Psoas muscle (tissue), 8 donors: ENCODE measurements around the gene CIROP. TPM values are rescaled to one million over a fixed set of nuclear protein-coding genes. Genes with fewer than 3 reads are reported as not detected.

Experiments
- ATAC-seq, 4 donors: fragments of 200-7000 bp; cut with Tn5 transposase; one replicate each; pipeline ENCODE4 v1.9.1; 2020; ENCODE audit warnings: moderate library complexity in 3 of 4, mild to moderate bottlenecking in 2 of 4
- DNase-seq, 2 donors: peaks; one replicate each; pipeline ENCODE4 v3.0.0-alpha.2; 2020
- H3K27ac ChIP-seq: fragments of 200-600 bp; one replicate; pipeline ENCODE4 v1.8.0; 2022
- H3K27me3 ChIP-seq, 3 donors: fragments of 200-600 bp in 1 of 3; one replicate each; pipeline versions ENCODE4 v1.6.1 to v1.8.0; 2013 to 2022; ENCODE audit warnings: low read length in 2 of 3, mild to moderate bottlenecking in 2 of 3, moderate library complexity in 1 of 3; ENCODE audit not compliant: insufficient read depth in 3 of 3
- H3K36me3 ChIP-seq, 2 donors: fragments of 200-600 bp in 1 of 2; one replicate each; pipeline versions ENCODE4 v1.6.1 to v1.8.0; 2013 to 2022; ENCODE audit warnings: low read depth in 1 of 2, mild to moderate bottlenecking in 1 of 2, moderate library complexity in 1 of 2; ENCODE audit not compliant: insufficient read depth in 1 of 2
- H3K4me1 ChIP-seq: fragments of 200-600 bp; one replicate; pipeline ENCODE4 v1.8.0; 2022
- H3K4me3 ChIP-seq: fragments of 200-600 bp; one replicate; pipeline ENCODE4 v1.8.0; 2022; ENCODE audit warnings: mild to moderate bottlenecking
- H3K9me3 ChIP-seq: fragments of 200-600 bp; one replicate; pipeline ENCODE4 v1.8.0; 2022
- WGBS, 3 donors: extraction: QIAGEN DNeasy Blood & Tissue Kit; methylation state at CpG; one replicate each; pipeline versions ENCODE4 v1.1.6 to v1.1.7; 2013; 5-methylcytosine and 5-hydroxymethylcytosine counted together
- intact Hi-C, 2 donors: fragments of 100-400 bp; cut with DNase I; formaldehyde crosslinking; loops; one replicate each; pipeline versions ENCODE4 v1.11.0 to v1.14.2; 2022
- polyA plus RNA-seq, 3 donors: library from polyadenylated mRNA; stranded (reverse); fragments of 200-250 nt; gene quantifications; one replicate each; pipeline ENCODE4 v1.2.3, GENCODE V29; 2013
- total RNA-seq, 4 donors: library from RNA; stranded (reverse); fragmentation: NEBNext Ultra II Directional in 2 of 4; extraction: Animal tissue kit (Norgen Biotek cat#: 25700) in 2 of 4; gene quantifications; one replicate each; pipeline versions ENCODE4 v1.2.1 to v1.2.4, GENCODE V29; 2021 to 2023
- TF ChIP-seq, protein P1 (sequence below): fragments of 200-600 bp; IDR thresholded peaks from one replicate; pipeline ENCODE4 v1.8.0; 2022; ENCODE audit warnings: antibody characterized with exemption
- donor health status: healthy with polysubstance abuse.
- donor health status: DM: no; HTN: no; CAD: no; lungs with moderate emphysema.
- donor health status: Bipolar disorder and iron deficiency.
- donor health status: healthy.
- donor health status: DM: yes; HTN: yes; CAD: no.
- donor health status: DM: no; HTN: no; CAD: no.
- donor health status: DM: no; HTN: no; CAD: no.
- donor health status: DM: yes; HTN: yes; CAD: no.

The CIROP gene
- total and polyA plus RNA-seq, 7 donors = 0.03 TPM; not detected in 6

DNA sequence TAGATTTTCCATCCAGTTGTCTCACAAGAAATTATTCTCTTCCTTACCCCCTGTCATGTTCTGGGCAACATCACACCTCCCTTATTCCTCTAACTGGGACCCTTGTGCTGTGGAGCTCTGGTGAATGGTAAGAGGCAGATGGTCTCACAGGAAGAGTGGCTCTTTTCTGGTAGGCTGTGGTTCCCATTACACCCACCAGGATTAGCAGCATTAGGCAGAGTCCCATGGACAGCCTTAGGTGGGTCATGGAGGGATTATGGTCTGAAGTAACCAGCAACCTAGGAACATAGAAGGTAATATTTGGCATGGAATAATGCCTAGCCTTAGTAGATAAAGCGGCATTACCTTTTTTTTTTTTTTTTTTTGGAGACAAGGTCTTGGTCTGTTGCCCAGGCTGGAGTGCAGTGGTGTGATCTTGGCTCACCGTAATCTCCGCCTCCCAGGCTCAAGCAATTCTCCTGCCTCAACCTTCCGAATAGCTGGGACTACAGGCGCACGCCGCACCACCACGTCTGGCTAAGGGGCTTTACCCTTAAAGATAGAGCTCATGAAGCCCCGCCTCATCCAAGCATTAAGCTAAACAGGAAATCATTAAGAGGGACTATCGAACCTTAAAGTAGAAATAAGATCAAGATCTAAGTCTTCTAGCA is 5.5 kb downstream of the CIROP start:
- Histone ChIP-seq H3K36me3 (peaks cover 0 to 24% of the 10 kb centered on the region in 2 donors), H3K4me1 (peaks cover 14% of the 10 kb centered on the region), H3K27ac (no peak overlapping the region), H3K4me3 (no peak overlapping the region), H3K27me3 (no peaks in the 10 kb centered on the region), H3K9me3 (no peaks in the 10 kb centered on the region)
- no peak for DNase-seq
- 88 to 93% (median 89%) methylated on average over 10 of the region's 10 CpGs for WGBS, 3 donors
- intact Hi-C loops = no loop called here
- ATAC-seq = no peak
- TF ChIP-seq, protein P1, sequence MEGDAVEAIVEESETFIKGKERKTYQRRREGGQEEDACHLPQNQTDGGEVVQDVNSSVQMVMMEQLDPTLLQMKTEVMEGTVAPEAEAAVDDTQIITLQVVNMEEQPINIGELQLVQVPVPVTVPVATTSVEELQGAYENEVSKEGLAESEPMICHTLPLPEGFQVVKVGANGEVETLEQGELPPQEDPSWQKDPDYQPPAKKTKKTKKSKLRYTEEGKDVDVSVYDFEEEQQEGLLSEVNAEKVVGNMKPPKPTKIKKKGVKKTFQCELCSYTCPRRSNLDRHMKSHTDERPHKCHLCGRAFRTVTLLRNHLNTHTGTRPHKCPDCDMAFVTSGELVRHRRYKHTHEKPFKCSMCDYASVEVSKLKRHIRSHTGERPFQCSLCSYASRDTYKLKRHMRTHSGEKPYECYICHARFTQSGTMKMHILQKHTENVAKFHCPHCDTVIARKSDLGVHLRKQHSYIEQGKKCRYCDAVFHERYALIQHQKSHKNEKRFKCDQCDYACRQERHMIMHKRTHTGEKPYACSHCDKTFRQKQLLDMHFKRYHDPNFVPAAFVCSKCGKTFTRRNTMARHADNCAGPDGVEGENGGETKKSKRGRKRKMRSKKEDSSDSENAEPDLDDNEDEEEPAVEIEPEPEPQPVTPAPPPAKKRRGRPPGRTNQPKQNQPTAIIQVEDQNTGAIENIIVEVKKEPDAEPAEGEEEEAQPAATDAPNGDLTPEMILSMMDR = no peak

- H3K27ac ChIP-seq = no peak overlapping the region
- TF ChIP-seq, protein P1 = no peak
- ATAC-seq (no peak), DNase-seq (no peak)
- H3K27me3 ChIP-seq = no peaks in the 10 kb centered on the region
- no peak overlapping the region for H3K4me3 ChIP-seq
- peaks cover 2 to 33% of the 10 kb centered on the region in 2 donors for H3K36me3 ChIP-seq
- H3K4me1 ChIP-seq = peaks cover 22% of the 10 kb centered on the region
- no peaks in the 10 kb centered on the region for H3K9me3 ChIP-seq
- 64 to 76% (median 75%) methylated on average over 7 of the region's 7 CpGs for WGBS, 3 donors
- intact Hi-C loops = no loop called here
Measured at GRCh38 chr14:23097786-23098185, 7.0 kb downstream of the CIROP start.

DNA sequence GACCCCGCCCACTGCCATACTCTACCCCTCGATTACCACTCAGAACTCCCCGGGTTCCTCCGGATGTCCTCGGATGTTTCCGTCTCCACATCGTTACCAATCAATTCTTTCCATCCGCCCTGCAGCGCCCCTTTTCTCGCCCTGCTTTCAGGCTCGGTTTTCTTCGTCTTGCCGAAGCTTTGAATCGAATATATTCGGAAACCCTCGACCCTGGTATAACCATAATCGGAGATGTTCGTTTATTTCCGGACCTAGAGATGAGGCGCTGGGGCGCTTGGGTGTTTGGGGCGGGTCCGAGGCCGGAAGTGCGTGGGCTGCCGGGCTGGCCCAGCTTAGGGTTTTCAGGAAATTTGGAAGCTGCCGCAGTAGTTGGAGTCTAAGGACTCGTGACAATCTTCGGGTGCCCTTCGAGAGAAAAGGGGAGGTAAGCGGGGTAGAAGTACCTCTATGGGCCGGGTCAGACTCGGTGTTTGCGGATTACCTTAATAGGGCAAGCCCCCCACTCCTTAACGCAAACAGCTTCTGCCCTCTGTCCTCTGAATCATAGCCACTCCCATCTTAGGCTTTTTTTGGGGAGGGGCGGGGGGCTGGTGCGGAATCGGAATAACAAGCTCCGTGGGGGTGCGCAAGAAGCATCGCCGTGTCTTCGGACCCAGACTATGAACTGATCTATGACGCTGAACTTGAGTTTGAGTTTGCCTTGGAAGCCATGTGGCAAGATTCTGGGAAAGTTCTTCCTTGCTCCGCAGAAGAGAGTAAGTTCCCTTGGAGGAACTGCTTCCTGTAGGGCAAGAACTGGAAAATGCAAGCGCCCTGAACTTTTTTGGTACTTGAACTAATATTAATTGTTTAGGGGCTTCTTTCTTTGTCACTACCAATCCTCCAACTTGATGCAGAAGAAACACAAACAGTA is 9.3 kb downstream of the CIROP start, which contains the start of gene C14orf119:
Gene C14orf119 (plus strand): TSS at position 310 of the 913 bp plus-strand sequence. CDS start 2,154 bp downstream, outside the sequence.
- DNase-seq (peak; percentile 99 to 100), ATAC-seq (peak; percentile 92 to 96 (median 94))
- intact Hi-C loops = no loop called here
- Histone ChIP-seq H3K4me3 (peak within 1 kb of the TSS; percentile 97), H3K27ac (peak within 1 kb of the TSS; percentile 99), H3K36me3 (peaks cover 8 to 56% of the 10 kb centered on the region in 2 donors), H3K27me3 (no peaks in the 10 kb centered on the region), H3K9me3 (no peaks in the 10 kb centered on the region), H3K4me1 (peaks cover 30% of the 10 kb centered on the region)
- 0% methylated on average over 46 of the region's 46 CpGs for WGBS, 3 donors
- TF ChIP-seq, protein P1 = no peak

GRCh38 chr14:23094666-23095195 is 10.1 kb downstream of the CIROP start, which contains the start of gene ACIN1:
ACIN1 (minus strand) TSS chr14:23095136; CDS start chr14:23095112, 24 bp downstream.
- DNase-seq (no peak), ATAC-seq (peak; percentile 59 to 76 (median 61))
- TF ChIP-seq, protein P1 = no peak
- H3K9me3 ChIP-seq = no peaks in the 10 kb centered on the region
- peak within 1 kb of the TSS; percentile 97 for H3K4me3 ChIP-seq
- H3K27me3 ChIP-seq = no peaks in the 10 kb centered on the region
- 0% methylated on average over 46 to 55 of the region's 55 CpGs for WGBS, 3 donors
- intact Hi-C loops = no loop called here
- H3K36me3 ChIP-seq = peaks cover 12 to 64% of the 10 kb centered on the region in 2 donors
- H3K27ac ChIP-seq = peak within 1 kb of the TSS; percentile 99
- H3K4me1 ChIP-seq = peaks cover 30% of the 10 kb centered on the region
